Suppressor macrophage treated with lipopolysaccharide for 4 hours (primary cell): ENCODE data around the gene PTPN1.
"Not testable (repeated sequence)": the region's sequence is repeated elsewhere in the genome, so short reads cannot be mapped to it uniquely, and the experiment has no call there.

ENCODE experiments used
- DNase-seq: peaks from one replicate; pipeline ENCODE4 v3.0.0-alpha.2; 2020

PTPN1 gene

GRCh38 chr20:50620459-50620858 lies 110.3 kb downstream of the PTPN1 start:
- DNase-seq, result not testable (repeated sequence)

DNA sequence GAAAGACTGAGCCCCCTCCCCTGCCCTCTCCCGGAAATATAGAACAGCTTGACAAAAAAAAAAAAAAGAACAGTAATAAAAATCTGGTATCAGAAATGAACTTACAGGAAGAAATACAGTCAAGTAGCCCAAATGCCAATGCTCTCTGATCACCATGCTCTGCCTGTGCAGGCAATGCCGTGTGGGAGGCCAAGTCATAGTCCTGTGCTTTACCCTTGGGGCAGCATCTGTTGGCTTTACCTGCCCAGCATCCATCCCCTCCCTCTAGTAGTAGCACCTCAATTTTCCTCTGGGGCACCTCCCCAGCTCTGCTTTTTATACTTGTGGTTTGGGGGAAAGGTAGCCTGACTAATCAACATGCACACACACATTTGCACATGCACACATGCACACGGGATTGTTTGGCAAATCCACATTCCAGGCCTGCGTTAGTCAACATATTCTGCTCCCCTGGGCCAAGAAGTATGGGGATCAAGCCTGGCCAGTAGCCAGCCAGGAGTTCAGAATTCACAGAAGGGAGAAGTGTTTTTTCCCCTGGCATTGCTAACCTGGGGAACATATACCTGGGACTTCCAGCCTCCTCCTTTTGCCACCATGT lies 111.0 kb downstream of the PTPN1 start:
- no peak for DNase-seq

- DNase-seq, result no peak
Observed at GRCh38 chr20:50624351-50625016, 114.3 kb downstream of the PTPN1 start.

DNA sequence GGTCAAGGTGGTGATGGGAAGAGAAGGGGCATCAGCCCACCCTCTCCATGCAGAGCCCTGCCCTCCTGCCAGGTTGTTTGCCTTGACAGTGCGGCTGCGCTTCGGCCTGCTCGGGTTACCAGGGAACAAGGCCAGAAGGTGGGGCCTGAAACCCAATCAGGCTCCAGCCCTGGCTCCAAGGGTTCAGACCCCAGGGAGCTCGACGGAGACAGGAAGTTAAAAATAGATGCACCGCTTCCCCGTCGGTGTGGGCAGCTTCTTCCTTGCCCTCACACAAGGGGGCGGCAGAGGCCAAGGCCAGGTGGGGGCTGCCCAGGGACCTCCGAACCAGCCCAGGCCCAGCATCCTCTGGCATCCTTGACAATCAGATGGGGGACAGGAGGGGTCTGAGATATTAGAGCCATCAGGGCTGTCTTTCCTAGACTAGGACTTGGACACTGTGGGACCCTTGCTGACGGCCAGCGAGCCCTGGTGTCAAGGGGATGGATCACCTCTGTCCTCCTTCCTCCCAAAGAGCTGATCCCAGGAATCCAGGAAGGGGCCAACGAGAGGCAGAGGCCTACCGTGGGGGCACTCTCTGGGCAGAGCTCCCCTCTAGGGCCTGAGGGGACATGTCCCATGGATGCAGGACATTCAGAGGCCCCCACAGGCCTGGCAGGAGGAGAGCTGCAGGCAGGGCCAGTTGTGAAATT lies 115.9 kb downstream of the PTPN1 start:
- peak; percentile 41 for DNase-seq

- DNase-seq, result no peak
Observed at GRCh38 chr20:50627747-50628146, 117.6 kb downstream of the PTPN1 start.

DNA sequence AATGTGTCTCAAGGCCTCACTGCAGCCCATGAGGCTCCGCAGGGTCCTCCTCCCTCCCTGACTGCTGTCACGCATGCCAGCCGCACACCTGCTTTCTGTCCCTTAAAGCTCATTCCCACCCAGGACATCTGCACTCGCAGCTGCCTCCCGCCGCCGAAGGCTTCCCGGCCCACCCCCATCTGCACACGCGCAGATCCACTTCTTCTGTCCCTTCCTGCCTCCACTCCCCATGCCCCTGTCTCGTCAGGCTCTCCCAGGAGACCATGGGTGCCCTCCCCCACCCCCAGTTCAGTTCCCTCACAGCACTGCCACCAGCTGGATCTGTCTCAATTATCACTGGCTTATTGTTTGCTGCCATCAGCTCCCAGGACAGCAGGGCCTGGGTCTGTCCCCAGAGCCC lies 118.1 kb downstream of the PTPN1 start:
- DNase-seq, result no peak

DNA sequence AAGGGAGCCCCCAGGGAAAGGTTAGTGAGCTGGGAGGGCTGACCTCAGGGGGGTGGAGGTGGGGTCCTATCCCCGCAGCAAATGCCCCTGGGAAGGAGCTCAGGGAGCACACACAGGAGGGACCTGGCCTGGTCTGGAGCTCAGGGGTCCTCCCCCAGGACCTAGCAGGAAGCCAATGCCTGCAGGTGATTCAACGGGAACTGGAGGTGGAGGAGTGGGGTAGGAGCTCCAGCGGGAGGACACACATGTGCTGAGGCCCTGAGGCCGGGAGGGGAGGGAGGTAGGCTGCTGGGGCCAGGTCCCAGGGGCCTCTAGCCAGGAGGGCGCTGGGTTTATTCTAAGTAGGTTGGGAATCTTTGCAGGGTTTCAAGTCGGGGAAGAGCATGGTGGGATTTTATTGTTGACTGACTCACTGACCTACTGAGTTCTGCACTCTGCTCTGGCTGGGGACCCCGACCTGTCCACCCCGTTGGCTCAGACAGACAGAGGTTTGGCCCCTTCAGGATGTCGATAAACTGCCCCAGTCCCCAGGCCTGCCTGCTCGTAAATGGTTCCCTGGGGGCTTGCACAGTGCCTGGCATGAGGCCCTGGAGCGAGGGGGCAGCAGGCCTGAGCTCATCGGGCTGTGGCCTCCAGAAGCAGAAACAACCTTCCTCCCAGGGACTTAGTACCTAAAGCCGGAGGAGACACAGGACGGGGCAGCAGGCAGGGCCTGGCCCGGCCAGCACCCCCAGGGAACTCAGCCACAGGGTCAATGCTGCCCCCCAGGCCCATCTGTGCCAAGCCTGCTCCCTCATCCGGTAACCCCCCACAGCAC lies 118.9 kb downstream of the PTPN1 start:
- no peak for DNase-seq

DNA sequence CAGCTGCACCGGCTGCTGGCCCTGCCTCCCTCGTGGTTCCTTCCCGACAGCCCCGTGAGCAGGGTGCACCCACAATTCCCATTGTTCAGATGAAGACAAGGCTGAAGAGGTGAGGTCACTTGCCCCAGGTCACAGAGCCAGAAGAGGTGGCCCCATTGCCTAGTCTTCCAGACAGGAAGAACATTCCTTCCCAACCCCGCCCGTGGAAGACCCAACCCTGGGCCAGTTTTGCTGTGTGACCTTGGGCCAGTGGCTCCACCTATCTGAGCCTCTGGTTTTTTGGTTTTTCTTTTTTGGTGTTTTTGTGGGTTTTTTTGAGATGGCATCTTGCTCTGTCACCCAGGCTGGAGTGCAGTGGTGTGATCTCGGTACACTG lies 119.5 kb downstream of the PTPN1 start:
- DNase-seq, result no peak

DNA sequence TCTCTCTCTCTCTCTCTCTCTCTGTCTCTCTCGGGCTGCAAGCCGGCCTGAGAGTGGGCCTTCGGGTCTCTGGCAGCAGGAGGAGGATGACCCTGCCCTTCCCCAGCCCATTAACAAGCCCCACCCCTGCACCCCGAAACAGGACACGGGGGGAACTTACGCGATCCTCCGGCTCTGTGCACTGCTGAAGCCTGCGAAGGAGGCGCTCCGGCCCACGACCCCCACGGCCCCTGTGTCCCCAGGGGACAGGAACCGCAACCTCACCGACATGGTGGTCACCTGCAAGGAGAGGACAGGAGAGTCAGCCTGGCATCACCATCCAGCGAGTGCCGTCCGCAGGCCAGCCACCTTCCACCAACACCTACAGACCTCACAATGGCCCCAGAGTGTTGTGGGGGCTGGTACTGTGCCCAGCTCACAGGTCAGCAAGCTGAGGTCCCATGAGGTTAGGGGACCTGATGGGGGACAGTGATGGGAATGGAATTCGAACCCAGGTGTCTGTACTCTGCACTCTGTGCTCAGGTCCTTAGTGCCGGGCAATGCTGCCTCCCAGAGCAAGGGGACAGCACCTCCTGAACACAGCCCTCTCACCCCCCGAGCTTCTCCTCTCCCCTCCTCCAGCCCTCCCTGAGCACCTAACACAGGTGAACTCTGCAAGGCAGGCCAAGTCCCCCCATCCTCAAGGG lies 120.5 kb downstream of the PTPN1 start:
- no peak for DNase-seq

GRCh38 chr20:50632236-50632635 lies 122.1 kb downstream of the PTPN1 start:
- DNase-seq, result no peak

DNA sequence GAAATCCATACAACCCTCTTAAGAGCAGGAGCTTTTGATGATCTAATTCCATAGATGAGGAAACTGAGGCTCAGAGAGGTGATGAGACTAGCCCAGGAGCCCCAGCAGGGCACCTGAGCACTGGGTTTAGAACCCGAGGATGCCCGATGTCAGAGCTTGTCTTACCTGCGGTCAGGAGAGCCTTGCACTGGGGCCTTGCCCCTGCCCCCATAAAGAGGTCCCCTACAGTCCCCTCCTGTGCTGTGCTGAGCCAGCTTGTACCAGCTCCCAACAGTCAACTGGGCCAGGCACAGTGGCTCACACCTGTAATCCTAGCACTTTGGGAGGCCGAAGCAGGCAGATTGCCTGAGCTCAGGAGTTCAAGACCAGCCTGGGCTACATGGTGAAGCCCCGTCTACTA lies 122.5 kb downstream of the PTPN1 start:
- no peak for DNase-seq

DNA sequence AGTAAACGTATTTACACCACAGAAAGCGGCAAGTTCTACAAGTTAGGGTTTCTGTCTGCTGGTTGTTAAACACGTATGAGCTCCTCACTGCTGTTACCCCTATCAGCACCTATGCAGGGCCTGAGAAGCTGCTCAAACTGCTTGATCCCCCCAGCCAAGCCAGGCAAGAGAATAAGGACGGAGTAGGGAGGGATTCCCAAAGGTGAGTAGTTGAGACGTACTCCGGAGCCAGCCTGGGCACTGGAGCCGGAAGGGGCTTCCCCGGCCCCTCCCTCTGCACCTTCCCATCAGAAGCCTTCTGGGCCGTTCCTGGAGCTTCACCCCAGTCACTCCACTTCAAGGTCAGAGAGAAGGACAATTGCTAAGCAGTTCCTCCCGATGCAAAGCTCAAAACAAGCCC lies 123.2 kb downstream of the PTPN1 start:
- DNase-seq, result no peak

- DNase-seq, result no peak
Observed at GRCh38 chr20:50634191-50634590, 124.0 kb downstream of the PTPN1 start.
